GM18951 (cell line): ENCODE measurements around the gene REG4.

ENCODE experiments used
- POLR2A ChIP-seq: IDR thresholded peaks from 4 replicates; pipeline ENCODE4 v1.6.1; 2011; ENCODE audit warnings: mild to moderate bottlenecking; ENCODE audit not compliant: insufficient read length, insufficient read depth; ENCODE audit errors: extremely low read depth
- in situ Hi-C: fragments of 300-500 bp; cut with MboI; formaldehyde crosslinking; loops from one replicate; pipeline ENCODE4 v1.12.0; 2022; ENCODE audit warnings: low sequenced_read_pairs, mixed read lengths, inconsistent platforms; ENCODE audit not compliant: unreplicated experiment

Gene REG4

DNA sequence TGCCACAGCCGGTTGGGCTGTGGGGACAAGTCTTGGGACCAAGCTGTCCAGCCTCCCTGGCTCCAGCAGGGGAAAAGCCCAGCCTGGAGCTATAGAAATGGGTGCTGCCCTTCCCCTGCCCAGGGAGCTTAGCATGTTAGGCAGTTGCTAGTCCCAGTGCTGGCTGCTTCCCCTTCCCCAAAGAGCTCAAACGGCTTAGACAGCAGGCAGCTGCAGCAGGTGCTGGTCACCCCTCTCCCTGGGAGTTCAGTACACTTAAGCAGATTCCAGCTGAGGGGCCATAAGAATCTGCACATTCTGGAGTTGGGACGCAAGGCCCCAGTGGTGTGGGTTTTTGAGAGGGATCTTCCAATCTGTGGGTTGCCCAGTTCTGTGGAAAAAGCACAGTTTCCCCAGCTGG is 11.1 kb upstream of the REG4 start:
- in situ Hi-C loops = no loop called here
- TF ChIP-seq POLR2A = no peak

DNA sequence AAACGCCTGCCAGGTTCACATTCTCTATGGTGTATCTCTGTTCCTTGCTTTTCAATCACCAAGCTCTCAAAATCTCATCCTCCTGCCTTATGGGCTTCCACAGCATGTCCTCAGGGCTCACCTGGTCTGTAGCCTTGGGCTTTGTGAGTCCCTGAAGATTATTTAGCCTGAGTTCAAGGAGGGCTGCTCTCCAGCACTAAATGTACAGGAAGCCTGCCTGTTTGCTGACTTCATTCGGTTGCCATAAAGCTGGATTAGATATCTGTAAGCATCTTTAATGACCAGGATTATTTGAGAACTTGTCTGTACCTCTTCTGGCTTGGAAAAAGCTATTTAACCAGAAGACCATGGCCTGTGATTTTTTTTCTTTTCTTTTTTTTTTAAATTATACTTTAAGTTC is 6.9 kb upstream of the REG4 start:
- in situ Hi-C loops = no loop called here
- no peak for TF ChIP-seq POLR2A

DNA sequence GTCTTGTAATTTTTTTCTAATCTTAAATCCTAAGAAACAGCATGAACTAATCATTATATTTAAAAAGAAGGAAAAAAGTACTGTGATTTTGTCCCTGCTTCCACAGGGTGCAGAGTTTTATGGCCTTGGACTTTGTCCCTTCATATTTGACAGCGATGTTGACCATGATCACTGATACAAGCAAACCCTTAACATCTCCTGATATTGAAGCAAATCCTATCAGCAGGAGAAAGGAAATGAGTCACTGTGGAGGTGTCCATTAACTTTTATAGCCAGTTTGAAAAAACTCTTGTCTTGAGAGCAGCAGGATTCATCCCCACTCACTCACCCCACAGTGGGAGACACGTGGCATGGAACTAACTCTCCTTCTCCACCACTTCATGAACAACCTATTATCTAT is 5.1 kb upstream of the REG4 start:
- in situ Hi-C loops = no loop called here
- no peak for TF ChIP-seq POLR2A

DNA sequence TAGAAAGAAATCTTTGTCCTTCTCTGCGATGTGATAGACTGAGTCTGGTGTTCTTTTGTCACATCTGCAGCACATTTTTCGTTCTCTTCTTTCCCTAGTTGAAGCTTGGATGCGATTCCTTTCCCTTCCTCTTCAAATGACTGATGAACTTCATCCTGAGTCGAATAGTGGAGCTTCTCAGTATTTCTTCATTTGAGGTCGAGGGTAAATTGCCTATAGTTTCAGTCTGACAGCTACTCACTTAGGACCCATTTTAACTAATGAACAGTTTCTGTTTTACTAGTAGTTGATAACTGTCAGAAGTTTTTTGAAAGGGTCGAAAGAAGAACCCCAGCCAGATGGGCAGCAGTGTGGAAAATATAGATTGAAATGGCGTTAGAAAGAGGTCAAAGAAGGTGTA is 4.7 kb upstream of the REG4 start:
- TF ChIP-seq POLR2A = no peak
- in situ Hi-C loops = no loop called here

DNA sequence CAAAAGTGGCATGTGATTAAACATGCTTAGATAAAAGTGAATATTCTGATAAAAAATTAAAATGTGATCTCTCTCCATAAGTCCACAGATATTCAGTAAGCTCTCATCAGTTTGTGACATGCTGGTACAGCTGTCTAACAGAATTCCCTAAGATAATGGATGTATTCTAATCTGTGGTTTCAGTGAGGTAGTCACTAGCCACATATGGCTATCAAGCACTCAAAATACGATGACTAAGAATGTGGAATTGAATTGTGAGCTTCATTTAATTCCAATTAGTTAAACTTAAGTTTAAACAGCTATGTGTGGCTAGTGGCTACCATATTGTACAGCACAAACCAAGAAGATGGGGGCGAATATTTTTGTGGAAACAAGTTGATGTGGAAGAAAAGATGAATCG is 4.1 kb upstream of the REG4 start:
- TF ChIP-seq POLR2A = no peak
- in situ Hi-C loops = no loop called here

DNA sequence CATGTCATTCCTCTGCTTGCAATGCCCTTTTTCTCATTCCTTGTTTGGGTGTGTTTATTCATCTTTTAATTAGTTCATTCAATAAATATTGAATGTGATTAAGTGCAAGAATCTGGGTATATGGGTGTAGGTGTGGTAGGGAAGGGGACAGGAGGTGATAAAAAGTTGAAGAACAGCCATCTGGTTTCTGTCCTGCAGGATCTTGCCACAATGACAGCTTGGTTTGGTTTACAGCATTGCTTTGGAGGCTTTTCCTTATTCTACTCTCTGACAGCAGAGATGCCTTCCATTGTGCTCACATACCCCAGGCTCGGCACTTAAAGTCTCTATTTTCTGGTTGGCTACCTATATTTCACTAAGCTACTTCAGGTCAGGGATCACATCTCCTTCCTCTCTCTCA is 3.0 kb upstream of the REG4 start:
- TF ChIP-seq POLR2A = no peak
- in situ Hi-C loops = no loop called here

DNA sequence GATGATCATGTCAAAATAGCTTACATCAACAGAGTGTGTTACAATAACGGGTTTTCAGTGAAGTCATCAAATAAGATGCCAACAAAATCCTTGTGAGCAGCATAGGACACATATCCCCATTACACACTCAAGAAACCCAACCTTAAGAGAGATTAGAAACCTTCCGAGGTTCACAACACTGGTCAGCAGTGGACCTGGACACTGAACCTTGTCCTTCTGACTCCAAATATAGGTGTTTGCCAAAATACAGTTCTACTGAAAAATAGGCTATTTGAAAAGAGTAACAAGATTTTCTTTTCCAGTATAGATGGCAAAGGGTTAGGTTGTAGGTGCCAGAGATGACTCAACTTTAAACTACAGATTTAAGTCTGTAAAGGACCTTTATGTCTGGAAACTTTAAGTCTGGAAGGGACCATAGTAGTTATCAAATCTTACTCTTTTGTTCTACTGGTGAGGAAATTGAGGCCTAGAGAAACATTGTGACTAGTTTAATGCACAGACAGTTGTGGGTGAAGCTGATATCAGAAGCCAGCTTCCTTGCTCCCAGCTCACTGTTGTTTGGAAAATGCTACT is 811 bp upstream of the REG4 start:
- in situ Hi-C loops = no loop called here
- TF ChIP-seq POLR2A = no peak

DNA sequence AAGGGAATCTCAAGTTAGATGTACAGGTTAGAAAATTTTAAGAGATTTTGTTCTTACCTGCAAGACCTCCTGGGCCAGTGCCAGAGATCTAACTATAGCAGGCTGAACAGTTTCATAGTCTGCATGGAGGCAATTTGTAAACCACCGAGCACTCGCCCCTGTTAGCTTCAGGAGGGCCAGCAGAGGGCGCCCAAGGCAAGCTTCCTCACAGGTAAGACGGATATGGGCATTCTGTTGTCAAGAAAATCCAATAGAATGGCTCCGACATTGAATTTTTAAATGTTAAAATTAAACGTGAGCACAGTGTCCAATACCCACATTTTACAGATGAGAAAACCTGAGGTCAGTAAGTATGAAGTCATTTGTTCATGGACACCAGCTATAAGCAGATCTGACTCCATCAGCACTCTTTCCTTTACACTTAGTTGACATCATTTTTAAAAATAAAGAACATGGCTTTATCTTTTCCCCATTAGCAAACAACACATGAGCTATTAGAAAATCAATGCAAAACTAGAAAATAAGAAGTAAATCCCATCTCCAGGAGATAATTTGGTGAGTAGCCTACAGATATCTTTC is 2.2 kb downstream of the REG4 start:
- in situ Hi-C loops = no loop called here
- TF ChIP-seq POLR2A = no peak

DNA sequence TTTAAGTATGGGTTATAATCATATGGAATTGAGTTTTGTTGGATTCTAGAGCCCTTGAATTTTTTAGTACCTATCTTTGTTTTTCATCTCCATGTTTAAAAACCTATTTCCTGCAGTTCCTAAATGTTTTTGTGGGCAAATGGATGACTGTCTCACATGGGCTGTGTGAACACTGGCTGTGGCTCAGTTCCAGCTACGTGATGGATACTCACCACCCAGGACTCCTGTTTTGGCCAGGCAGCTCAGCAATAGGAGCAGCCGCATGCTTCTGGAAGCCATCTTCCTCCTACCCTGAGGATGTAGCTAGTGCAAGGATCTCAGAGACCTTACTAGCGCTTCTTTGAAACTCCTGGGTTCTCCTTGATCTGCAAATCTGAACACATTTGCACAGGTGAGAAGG is 2.8 kb downstream of the REG4 start:
- TF ChIP-seq POLR2A = no peak
- in situ Hi-C loops = no loop called here

DNA sequence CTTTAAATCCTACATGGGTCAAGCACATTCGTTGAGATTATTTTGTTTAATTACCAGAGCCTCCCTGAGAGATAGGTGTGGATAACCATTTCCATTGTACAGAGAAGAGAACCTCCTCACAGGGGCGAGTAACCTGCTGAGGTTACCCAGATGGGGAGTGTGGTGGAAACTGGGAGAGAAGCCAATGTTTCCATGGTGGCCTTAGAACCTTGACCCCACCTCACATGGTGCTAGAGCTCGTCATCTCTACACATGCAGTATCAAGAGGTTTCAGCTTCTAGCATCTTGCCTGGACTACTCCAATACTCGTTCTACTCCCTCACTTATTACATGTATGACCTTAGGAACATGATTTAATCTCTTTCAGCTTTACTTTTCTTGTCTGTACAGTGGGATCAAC is 4.8 kb downstream of the REG4 start:
- in situ Hi-C loops = no loop called here
- no peak for TF ChIP-seq POLR2A

DNA sequence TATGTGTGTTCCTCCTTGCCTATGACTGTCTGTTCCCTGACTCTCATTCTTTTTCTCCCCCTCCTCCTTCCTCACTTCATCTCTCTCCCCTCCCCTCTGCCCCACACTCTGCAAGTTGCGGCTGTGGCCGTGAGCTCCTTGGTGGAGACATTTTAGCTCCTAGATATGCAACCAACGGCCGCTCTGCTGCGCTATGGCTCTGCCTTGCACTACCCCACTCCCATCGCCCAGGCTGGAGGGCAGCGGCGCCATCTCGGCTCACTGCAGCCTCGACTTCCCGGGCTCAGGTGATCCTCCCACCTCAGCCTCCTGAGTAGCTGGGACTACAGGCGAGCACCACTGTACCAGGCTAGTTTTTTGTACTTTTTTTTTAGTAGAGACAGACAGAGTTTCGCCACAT is 5.5 kb downstream of the REG4 start:
- in situ Hi-C loops = no loop called here
- no peak for TF ChIP-seq POLR2A

DNA sequence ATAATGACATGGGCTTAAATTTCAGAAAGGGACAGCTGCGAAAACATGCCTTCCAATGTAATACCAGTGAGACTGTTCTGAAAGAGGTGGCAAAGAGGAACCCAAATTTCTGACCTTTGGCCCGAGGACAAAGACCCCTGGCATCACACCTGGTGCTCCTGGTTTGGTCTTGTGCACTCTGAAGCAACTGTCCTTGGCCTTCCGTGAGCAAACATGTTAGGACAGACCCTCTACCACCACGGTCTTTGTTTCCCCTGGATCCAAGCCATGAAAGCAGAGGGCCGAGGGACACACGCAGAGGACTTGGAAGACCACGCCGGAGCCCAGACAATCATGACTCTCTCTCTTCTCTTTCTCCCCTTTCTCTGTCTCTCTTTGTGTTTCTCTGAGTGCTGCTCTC is 6.0 kb downstream of the REG4 start:
- TF ChIP-seq POLR2A = no peak
- in situ Hi-C loops = no loop called here

DNA sequence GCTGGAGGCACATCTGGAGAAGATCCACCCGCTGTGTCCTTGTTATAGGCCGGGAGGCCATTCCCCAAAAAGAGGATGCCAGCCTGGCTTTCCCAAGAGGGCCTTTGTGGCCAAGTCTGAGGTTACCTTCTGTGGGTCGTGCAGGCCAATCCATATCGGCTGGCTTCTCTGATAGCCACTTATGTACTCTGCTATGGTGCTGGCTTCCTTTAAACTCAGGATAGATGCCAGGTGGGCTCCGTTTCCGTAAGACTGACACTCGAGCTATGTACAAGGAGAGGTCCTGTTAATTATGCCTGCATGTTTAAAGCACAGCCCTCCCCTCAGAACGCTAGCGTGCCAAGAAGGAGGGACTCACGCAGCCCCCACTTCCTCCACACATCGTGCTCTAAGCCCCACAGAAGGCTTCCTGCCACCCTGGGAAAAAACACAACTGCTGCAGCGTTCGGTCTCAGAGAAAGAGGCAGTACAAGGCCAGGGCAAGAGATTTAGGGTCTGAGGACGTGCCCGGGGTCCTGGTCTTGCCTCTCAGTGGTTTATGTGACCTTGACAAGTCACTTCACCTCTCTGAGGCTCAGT is 11.6 kb downstream of the REG4 start:
- no peak for TF ChIP-seq POLR2A
- in situ Hi-C loops = no loop called here

DNA sequence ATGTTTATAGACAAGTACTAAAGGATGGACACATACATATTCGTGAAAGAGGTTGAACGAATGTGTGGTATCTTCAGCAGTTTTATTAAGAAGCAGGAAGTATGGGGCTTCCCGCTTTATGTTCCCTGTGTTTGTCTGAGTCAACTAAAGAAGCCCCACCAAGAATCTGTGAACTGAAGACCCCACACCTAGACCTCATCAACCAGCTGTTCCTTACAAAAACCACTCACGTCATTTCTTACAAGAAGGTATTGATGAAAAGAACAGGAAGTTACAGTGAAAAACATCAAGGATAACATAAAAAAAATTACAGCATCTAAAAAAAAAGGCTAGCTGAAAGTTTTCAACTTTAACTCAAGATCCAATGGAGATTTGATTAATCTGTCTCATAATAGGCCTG is 12.3 kb downstream of the REG4 start:
- in situ Hi-C loops = no loop called here
- TF ChIP-seq POLR2A = no peak
